ENCODE results near the gene WDFY3. TPM values are rescaled to one million over a fixed set of nuclear protein-coding genes. Genes with fewer than 3 reads are reported as not detected.

The WDFY3 gene
- total RNA-seq, 6 experiments from 2014 or later: 39.1 to 52.6 (median 48.3) TPM

GRCh38 chr4:84660606-84661005 lies 305.9 kb downstream of the WDFY3 start:
- peaks cover 16% of the 10 kb centered on the region for H3K9me3 Mint-ChIP-seq
- H3K36me3 Mint-ChIP-seq (ENCODE audit: low read depth): peaks cover 18% of the 10 kb centered on the region
- DNase-seq: no peak
- peaks cover 3% of the 10 kb centered on the region; the same call in 1 of the 2 replicates for H3K27me3 Mint-ChIP-seq (ENCODE audit: insufficient read depth)
- H3K4me1 Mint-ChIP-seq (ENCODE audit: low read depth): no peaks in the 10 kb centered on the region
- no peak overlapping the region for H3K4me3 Mint-ChIP-seq
- TF ChIP-seq CTCF (IDR thresholded peaks at IDR 0.05): no peak
- H3K27ac Mint-ChIP-seq: no peak overlapping the region

DNA sequence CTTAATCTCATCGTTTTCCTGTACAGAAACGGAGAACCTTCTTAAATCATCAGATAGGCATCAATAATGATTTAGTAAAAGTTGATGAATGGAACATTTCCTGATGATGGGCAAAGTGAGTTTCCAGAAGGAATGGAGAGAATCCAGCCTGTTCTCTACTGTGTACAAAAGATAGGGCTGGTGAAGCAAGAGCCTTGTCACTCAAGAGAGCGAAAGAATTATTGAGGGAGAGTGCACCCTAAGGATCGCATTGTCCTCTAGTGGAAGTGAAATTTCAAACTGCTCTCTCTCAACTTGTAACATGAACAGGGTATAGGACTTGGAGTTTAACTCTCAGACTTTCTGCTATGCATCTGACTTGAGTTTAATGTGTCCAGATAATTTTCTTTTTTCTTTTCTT lies 314.0 kb downstream of the WDFY3 start:
- TF ChIP-seq CTCF (IDR thresholded peaks at IDR 0.05): no peak
- Mint-ChIP-seq H3K27ac (no peak overlapping the region), H3K9me3 (peaks cover 10% of the 10 kb centered on the region), H3K27me3 (ENCODE audit: insufficient read depth) (peaks cover 7% of the 10 kb centered on the region; the same call in 1 of the 2 replicates), H3K4me1 (ENCODE audit: low read depth) (no peaks in the 10 kb centered on the region), H3K36me3 (ENCODE audit: low read depth) (peaks cover 6% of the 10 kb centered on the region; the same call in 1 of the 2 replicates), H3K4me3 (no peak overlapping the region)
- DNase-seq: no peak

DNA sequence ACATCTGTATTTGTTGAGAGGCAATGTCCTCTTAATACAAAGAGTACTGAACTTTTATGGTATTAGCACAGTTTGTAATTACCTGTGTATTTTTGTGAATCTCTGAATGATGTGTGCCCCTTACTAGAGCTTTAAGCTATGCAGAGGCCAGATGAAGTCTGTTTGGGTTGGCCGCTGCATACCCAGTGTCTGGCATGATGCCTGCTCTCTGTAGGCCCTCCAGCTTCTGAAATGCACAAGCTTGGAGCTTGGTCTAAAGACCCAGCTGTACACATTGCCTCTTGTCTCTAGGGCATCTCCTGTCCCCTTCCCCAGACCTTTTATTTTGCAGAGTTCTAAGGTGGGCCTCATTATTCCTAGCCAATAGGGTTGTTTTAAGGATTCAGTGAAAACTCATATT lies 315.0 kb downstream of the WDFY3 start:
- no peak for DNase-seq
- H3K9me3 Mint-ChIP-seq: peaks cover 3% of the 10 kb centered on the region
- peaks cover 3% of the 10 kb centered on the region; the same call in 1 of the 2 replicates for H3K27me3 Mint-ChIP-seq (ENCODE audit: insufficient read depth)
- no peak for TF ChIP-seq CTCF (IDR thresholded peaks at IDR 0.05)
- H3K27ac Mint-ChIP-seq: no peak overlapping the region
- no peak overlapping the region for H3K4me3 Mint-ChIP-seq
- peaks cover 2% of the 10 kb centered on the region; the same call in 1 of the 2 replicates for H3K36me3 Mint-ChIP-seq (ENCODE audit: low read depth)
- no peaks in the 10 kb centered on the region for H3K4me1 Mint-ChIP-seq (ENCODE audit: low read depth)

DNA sequence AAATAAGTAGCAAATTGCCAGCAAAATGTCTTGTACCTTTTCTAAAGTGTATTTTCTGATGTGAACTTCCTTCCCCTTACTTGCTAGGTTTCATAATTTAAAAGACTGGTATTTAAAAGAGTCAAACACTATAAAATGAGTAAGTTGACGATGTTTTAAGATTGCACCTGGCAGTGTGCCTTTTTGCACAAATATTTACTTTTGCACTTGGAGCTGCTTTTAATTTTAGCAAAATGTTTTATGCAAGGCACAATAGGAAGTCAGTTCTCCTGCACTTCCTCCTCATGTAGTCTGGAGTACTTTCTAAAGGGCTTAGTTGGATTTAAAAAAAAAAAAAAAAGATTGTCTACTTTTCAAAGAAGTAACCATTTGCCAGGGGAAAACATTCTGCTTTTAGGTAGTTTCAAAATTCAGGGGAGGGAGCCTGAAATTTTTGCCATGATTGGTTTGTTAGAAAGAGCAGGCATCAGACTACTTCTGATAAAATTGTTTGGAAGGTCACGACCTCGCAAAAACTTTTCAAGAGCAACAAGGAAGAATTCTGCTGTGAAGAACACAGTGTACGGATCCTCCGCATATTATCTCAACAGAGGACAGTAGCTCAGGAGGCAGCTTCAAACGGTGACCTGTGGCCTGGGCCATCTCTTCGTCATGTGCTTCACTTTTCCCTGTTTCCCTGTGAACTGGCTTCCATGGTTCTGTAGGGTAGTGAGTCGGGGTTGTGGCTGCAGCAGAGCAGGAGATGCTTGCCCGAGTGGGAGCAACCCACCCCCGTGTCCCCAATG lies 317.4 kb downstream of the WDFY3 start:
- no peak overlapping the region for H3K4me3 Mint-ChIP-seq
- no peak for TF ChIP-seq CTCF (IDR thresholded peaks at IDR 0.05)
- H3K27ac Mint-ChIP-seq: no peak overlapping the region
- H3K27me3 Mint-ChIP-seq (ENCODE audit: insufficient read depth): peaks cover 6% of the 10 kb centered on the region; the same call in 1 of the 2 replicates
- H3K4me1 Mint-ChIP-seq (ENCODE audit: low read depth): no peaks in the 10 kb centered on the region
- H3K9me3 Mint-ChIP-seq: no peaks in the 10 kb centered on the region
- no peaks in the 10 kb centered on the region for H3K36me3 Mint-ChIP-seq (ENCODE audit: low read depth)
- no peak for DNase-seq

DNA sequence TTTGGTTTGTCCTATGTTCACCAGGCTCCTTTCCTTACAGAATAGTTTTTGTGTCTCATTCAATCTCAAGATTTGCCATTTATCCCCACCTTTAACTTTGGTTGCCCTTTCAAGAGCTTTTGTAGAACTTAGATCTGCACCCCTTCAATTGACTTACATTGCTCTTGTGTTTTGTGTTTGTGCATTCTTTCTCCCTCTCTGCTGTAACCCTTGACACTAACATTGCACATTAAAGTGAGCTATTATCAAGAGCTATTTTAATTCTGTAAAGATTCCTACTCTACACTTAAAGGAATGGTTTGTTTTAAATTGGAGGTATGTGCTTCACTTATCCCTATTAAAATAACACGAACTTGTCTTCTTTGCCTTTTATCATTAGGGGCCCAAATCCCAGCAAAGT lies 318.3 kb downstream of the WDFY3 start:
- Mint-ChIP-seq H3K4me3 (no peak overlapping the region), H3K27me3 (ENCODE audit: insufficient read depth) (peaks cover 6% of the 10 kb centered on the region; the same call in 1 of the 2 replicates)

More for the DNA sequence above, 318.3 kb downstream of the WDFY3 start:
- H3K27ac Mint-ChIP-seq: no peak overlapping the region
- no peak for DNase-seq
- no peaks in the 10 kb centered on the region for H3K4me1 Mint-ChIP-seq (ENCODE audit: low read depth)
- no peaks in the 10 kb centered on the region for H3K36me3 Mint-ChIP-seq (ENCODE audit: low read depth)
- no peaks in the 10 kb centered on the region for H3K9me3 Mint-ChIP-seq
- TF ChIP-seq CTCF (IDR thresholded peaks at IDR 0.05): no peak
